ENCODE measurements around the gene ZNF664.

Gene ZNF664

GRCh38 chr12:124032265-124032886 is 59.4 kb downstream of the ZNF664 start:
- DNase-seq (ENCODE audit: low spot score): peak; percentile 60

- no peak for DNase-seq (ENCODE audit: low spot score)
Measured at GRCh38 chr12:124033859-124034258, 60.8 kb downstream of the ZNF664 start.

- DNase-seq (ENCODE audit: low spot score): no peak
Measured at GRCh38 chr12:124034297-124034696, 61.3 kb downstream of the ZNF664 start.

- DNase-seq (ENCODE audit: low spot score): no peak
Measured at GRCh38 chr12:124035163-124035562, 62.1 kb downstream of the ZNF664 start.

- DNase-seq (ENCODE audit: low spot score): no peak
Measured at GRCh38 chr12:124036171-124036598, 63.2 kb downstream of the ZNF664 start.

GRCh38 chr12:124036657-124037109 is 63.7 kb downstream of the ZNF664 start:
- DNase-seq (ENCODE audit: low spot score): peak; percentile 67

GRCh38 chr12:124037331-124037730 is 64.3 kb downstream of the ZNF664 start:
- DNase-seq (ENCODE audit: low spot score): no peak

- no peak for DNase-seq (ENCODE audit: low spot score)
Measured at GRCh38 chr12:124039276-124039675, 66.3 kb downstream of the ZNF664 start.

GRCh38 chr12:124040291-124040690 is 67.3 kb downstream of the ZNF664 start:
- DNase-seq (ENCODE audit: low spot score): no peak

- DNase-seq (ENCODE audit: low spot score): no peak
Measured at GRCh38 chr12:124040737-124041136, 67.7 kb downstream of the ZNF664 start.

GRCh38 chr12:124041907-124042306 is 68.9 kb downstream of the ZNF664 start:
- no peak for DNase-seq (ENCODE audit: low spot score)

GRCh38 chr12:124044021-124044420 is 71.0 kb downstream of the ZNF664 start:
- no peak for DNase-seq (ENCODE audit: low spot score)

GRCh38 chr12:124044809-124045321 is 71.8 kb downstream of the ZNF664 start:
- DNase-seq (ENCODE audit: low spot score): no peak

- peak; percentile 19 for DNase-seq (ENCODE audit: low spot score)
Measured at GRCh38 chr12:124045671-124046455, 72.8 kb downstream of the ZNF664 start.

- DNase-seq (ENCODE audit: low spot score): no peak
Measured at GRCh38 chr12:124046456-124046740, 73.4 kb downstream of the ZNF664 start.

GRCh38 chr12:124047045-124047566 is 74.1 kb downstream of the ZNF664 start:
- DNase-seq (ENCODE audit: low spot score): no peak

- DNase-seq (ENCODE audit: low spot score): no peak
Measured at GRCh38 chr12:124049451-124050094, 76.6 kb downstream of the ZNF664 start.

GRCh38 chr12:124053851-124054250 is 80.8 kb downstream of the ZNF664 start:
- DNase-seq (ENCODE audit: low spot score): peak; percentile 64

GRCh38 chr12:124055066-124055465 is 82.1 kb downstream of the ZNF664 start:
- no peak for DNase-seq (ENCODE audit: low spot score)

GRCh38 chr12:124057691-124058090 is 84.7 kb downstream of the ZNF664 start:
- DNase-seq (ENCODE audit: low spot score): no peak

GRCh38 chr12:124059752-124060151 is 86.7 kb downstream of the ZNF664 start:
- no peak for DNase-seq (ENCODE audit: low spot score)
